ENCODE data around the gene BNIPL.

The BNIPL gene

GRCh38 chr1:151039521-151039920, 3.1 kb downstream of the BNIPL start:
- Histone ChIP-seq H3K4me3 (no peak overlapping the region), H3K27ac (no peak overlapping the region), H3K36me3 (peaks cover 7 to 16% (median 10%) of the 10 kb centered on the region in 3 donors), H3K4me1 (no peaks in the 10 kb centered on the region), H3K9me3 (no peaks in the 10 kb centered on the region), H3K27me3 (no peaks in the 10 kb centered on the region)
- no peak for DNase-seq
- no peak for TF ChIP-seq CTCF (IDR thresholded peaks at IDR 0.05)
- intact Hi-C loops (cut with DNase I; ENCODE audit: low total_unique reads): no loop called here

- Histone ChIP-seq H3K27me3 (no peaks in the 10 kb centered on the region), H3K9me3 (no peaks in the 10 kb centered on the region), H3K4me3 (no peak overlapping the region), H3K36me3 (no peaks in the 10 kb centered on the region), H3K4me1 (peaks cover 0 to 9% (median 4%) of the 10 kb centered on the region in 4 donors), H3K27ac (no peak overlapping the region)
- TF ChIP-seq CTCF (IDR thresholded peaks at IDR 0.05): no peak
- no peak for DNase-seq
- intact Hi-C loops (cut with DNase I; ENCODE audit: low total_unique reads): no loop called here
Measured at GRCh38 chr1:151043163-151043562, 6.8 kb downstream of the BNIPL start.

- Histone ChIP-seq H3K36me3 (peaks cover 4 to 17% (median 10%) of the 10 kb centered on the region in 3 donors), H3K4me1 (peaks cover 0 to 23% (median 13%) of the 10 kb centered on the region in 4 donors), H3K27ac (peak within 1 kb of the TSS; percentile 85 to 98), H3K4me3 (peak within 1 kb of the TSS; percentile 63 to 82), H3K27me3 (no peaks in the 10 kb centered on the region), H3K9me3 (no peaks in the 10 kb centered on the region)
- TF ChIP-seq CTCF (IDR thresholded peaks at IDR 0.05): no peak
- peak; percentile 63 to 84 for DNase-seq
- intact Hi-C loops (cut with DNase I; ENCODE audit: low total_unique reads): no loop called here
Measured at GRCh38 chr1:151047591-151047924, 11.2 kb downstream of the BNIPL start, which contains the start of gene C1orf56. Gene C1orf56 (plus strand): TSS chr1:151047751. CDS start chr1:151047848, 97 bp downstream.

- DNase-seq: peak; percentile 76 to 87
- H3K9me3 ChIP-seq: no peaks in the 10 kb centered on the region
- peaks cover 0 to 23% (median 13%) of the 10 kb centered on the region in 4 donors for H3K4me1 ChIP-seq
- no peaks in the 10 kb centered on the region for H3K27me3 ChIP-seq
- TF ChIP-seq CTCF (IDR thresholded peaks at IDR 0.05): peak; percentile 43 to 44
- intact Hi-C loops (cut with DNase I; ENCODE audit: low total_unique reads): no loop called here
- H3K27ac ChIP-seq: peak overlapping the region; percentile 85 to 98
- peak overlapping the region; percentile 63 to 82 for H3K4me3 ChIP-seq
- peaks cover 9 to 22% (median 16%) of the 10 kb centered on the region in 3 donors for H3K36me3 ChIP-seq
Measured at GRCh38 chr1:151047925-151048644, 11.7 kb downstream of the BNIPL start.

- Histone ChIP-seq H3K27ac (peak overlapping the region; percentile 85 to 98), H3K4me1 (peaks cover 0 to 23% (median 13%) of the 10 kb centered on the region in 4 donors), H3K9me3 (no peaks in the 10 kb centered on the region), H3K27me3 (no peaks in the 10 kb centered on the region), H3K4me3 (peak overlapping the region; percentile 63 to 82), H3K36me3 (peaks cover 14 to 28% (median 21%) of the 10 kb centered on the region in 3 donors)
- TF ChIP-seq CTCF (IDR thresholded peaks at IDR 0.05): peak in 1 of 2 experiments; percentile 3
- intact Hi-C loops (cut with DNase I; ENCODE audit: low total_unique reads): no loop called here
- DNase-seq: no peak
Measured at GRCh38 chr1:151048645-151049032, 12.3 kb downstream of the BNIPL start.
